Activated T-helper 1 cell treated with anti-CD3 and anti-CD28 coated beads, Interleukin-2, amount 50 U/mL, for 16 hours (primary cell): ENCODE results near the gene RABL2B.
"Not testable (repeated sequence)": the region's sequence is repeated elsewhere in the genome, so short reads cannot be mapped to it uniquely, and the experiment has no call there.

Experiments
- DNase-seq, 2 donors: peaks; one replicate each; pipeline ENCODE4 v3.0.0-alpha.2; 2020; ENCODE audit warnings: low read depth in 1 of 2, low spot score in 1 of 2

Gene RABL2B

GRCh38 chr22:50783033-50783879 is at the start of gene RABL2B:
RABL2B (minus strand) TSS chr22:50783636; CDS start chr22:50782294, 1,342 bp downstream.
- DNase-seq = peak; percentile 77 to 81

GRCh38 chr22:50786936-50787335 is 3.5 kb upstream of the RABL2B start:
- not testable (repeated sequence) for DNase-seq

GRCh38 chr22:50785289-50785688 is 1.9 kb upstream of the RABL2B start:
- DNase-seq = not testable (repeated sequence)

- DNase-seq = not testable (repeated sequence)
Measured at GRCh38 chr22:50783880-50784276, 442 bp upstream of the RABL2B start.

- not testable (repeated sequence) for DNase-seq
Measured at GRCh38 chr22:50782253-50782652, 1.2 kb downstream of the RABL2B start.

- DNase-seq = not testable (repeated sequence)
Measured at GRCh38 chr22:50780244-50780643, 3.2 kb downstream of the RABL2B start.

- not testable (repeated sequence) for DNase-seq
Measured at GRCh38 chr22:50777631-50778030, 5.8 kb downstream of the RABL2B start.

GRCh38 chr22:50775132-50775531 is 8.3 kb downstream of the RABL2B start:
- DNase-seq = not testable (repeated sequence)

GRCh38 chr22:50764288-50764687 is 19.1 kb downstream of the RABL2B start:
- not testable (repeated sequence) for DNase-seq

GRCh38 chr22:50761829-50762228 is 21.6 kb downstream of the RABL2B start:
- not testable (repeated sequence) for DNase-seq

GRCh38 chr22:50759597-50760341 is 23.7 kb downstream of the RABL2B start:
- DNase-seq = not testable (repeated sequence)

GRCh38 chr22:50756949-50757491 is 26.4 kb downstream of the RABL2B start:
- DNase-seq = peak; percentile 40 to 44

GRCh38 chr22:50756406-50756805 is 27.0 kb downstream of the RABL2B start:
- not testable (repeated sequence) for DNase-seq

- DNase-seq = not testable (repeated sequence)
Measured at GRCh38 chr22:50755251-50755650, 28.2 kb downstream of the RABL2B start.

GRCh38 chr22:50749302-50750074 is 33.9 kb downstream of the RABL2B start:
- not testable (repeated sequence) for DNase-seq

- not testable (repeated sequence) for DNase-seq
Measured at GRCh38 chr22:50748630-50749029, 34.8 kb downstream of the RABL2B start.

- DNase-seq = not testable (repeated sequence)
Measured at GRCh38 chr22:50747521-50747920, 35.9 kb downstream of the RABL2B start.

- DNase-seq = not testable (repeated sequence)
Measured at GRCh38 chr22:50744424-50744823, 39.0 kb downstream of the RABL2B start.

- DNase-seq = not testable (repeated sequence)
Measured at GRCh38 chr22:50740714-50741113, 42.7 kb downstream of the RABL2B start.

- DNase-seq = no peak
Measured at GRCh38 chr22:50739894-50740293, 43.5 kb downstream of the RABL2B start.

GRCh38 chr22:50739279-50739691 is 44.2 kb downstream of the RABL2B start:
- DNase-seq = no peak
